ENCODE results near the gene LCN6. TPM values are rescaled to one million over a fixed set of nuclear protein-coding genes. Genes with fewer than 3 reads are reported as not detected.

The LCN6 gene
- not detected in 2 replicates for total RNA-seq

GRCh38 chr9:136748201-136748600, at the start of gene LCN6:
TSS of gene LCN6 (minus strand) at chr9:136748525. CDS start at chr9:136748483, 42 bp downstream.

GRCh38 chr9:136796238-136796774, 48.0 kb upstream of the LCN6 start, which contains the start of gene CCDC183:
TSS of gene CCDC183 (plus strand) at chr9:136796338. CDS start at chr9:136796398, 60 bp downstream.

GRCh38 chr9:136790640-136791515, 42.6 kb upstream of the LCN6 start, which contains the start of gene TMEM141:
TSS of gene TMEM141 (plus strand) at chr9:136791344. CDS start at chr9:136791371, 27 bp downstream.

GRCh38 chr9:136764301-136764891, 16.1 kb upstream of the LCN6 start, which contains the start of gene LCN15:
TSS of gene LCN15 (minus strand) at chr9:136764518. CDS start at chr9:136764488, 30 bp downstream.

GRCh38 chr9:136742591-136743391, 5.5 kb downstream of the LCN6 start, which contains the start of gene LCN10:
TSS of gene LCN10 (minus strand) at chr9:136742940. CDS start at chr9:136742903, 37 bp downstream.

GRCh38 chr9:136711751-136712689, 36.3 kb downstream of the LCN6 start, which contains the start of gene DIPK1B:
TSS of gene DIPK1B (plus strand) at chr9:136712572. CDS start at chr9:136712666, 94 bp downstream.

Small RNA genes within 50 kb of the gene (small RNA-seq; reads per million reads assigned to genes)
- gene ATP6V1G1P3 = not detected
- not detected for gene MIR6722

Other genes with a start within 250 kb of the LCN6 start
- 116 and 138 TPM in 2 replicates for gene NOTCH1, start 202.5 kb downstream of the LCN6 start, total RNA-seq
- gene EGFL7, start 85.6 kb downstream of the LCN6 start, total RNA-seq = 400 and 489 TPM in 2 replicates
- gene AGPAT2, start 61.1 kb downstream of the LCN6 start, total RNA-seq = 29.1 and 43.1 TPM in 2 replicates
- gene DIPK1B, start 36.0 kb downstream of the LCN6 start, total RNA-seq = 121 and 158 TPM in 2 replicates
- gene LCN10, start 5.6 kb downstream of the LCN6 start, total RNA-seq = not detected in 2 replicates
- gene LCN8, start 9.7 kb upstream of the LCN6 start, total RNA-seq = not detected in 2 replicates
- gene LCN15, start 16.0 kb upstream of the LCN6 start, total RNA-seq = not detected in 2 replicates
- 42.9 and 43.6 TPM in 2 replicates for gene TMEM141, start 42.8 kb upstream of the LCN6 start, total RNA-seq
- gene CCDC183, start 47.8 kb upstream of the LCN6 start, total RNA-seq = 0.13 TPM in 1 of 2 replicates, not detected in the other
- 68.1 and 77.0 TPM in 2 replicates for gene RABL6, start 59.4 kb upstream of the LCN6 start, total RNA-seq
- gene AJM1, start 94.0 kb upstream of the LCN6 start, total RNA-seq = 0.66 and 0.72 TPM in 2 replicates
- gene PHPT1, start 100.9 kb upstream of the LCN6 start, total RNA-seq = 51.4 and 81.0 TPM in 2 replicates
- gene MAMDC4, start 103.8 kb upstream of the LCN6 start, total RNA-seq = 1.9 and 2.0 TPM in 2 replicates
- 173 and 174 TPM in 2 replicates for gene EDF1, start 117.8 kb upstream of the LCN6 start, total RNA-seq
- gene TRAF2, start 138.0 kb upstream of the LCN6 start, total RNA-seq = 11.0 and 14.3 TPM in 2 replicates
- 95.3 and 115 TPM in 2 replicates for gene FBXW5, start 196.2 kb upstream of the LCN6 start, total RNA-seq
- gene C8G, start 196.7 kb upstream of the LCN6 start, total RNA-seq = not detected in 2 replicates
- not detected in 2 replicates for gene LCN12, start 203.7 kb upstream of the LCN6 start, total RNA-seq
- not detected in 2 replicates for gene PTGDS, start 229.0 kb upstream of the LCN6 start, total RNA-seq
- not detected in 2 replicates for gene LCNL1, start 234.5 kb upstream of the LCN6 start, total RNA-seq
- 16.6 and 17.4 TPM in 2 replicates for gene PAXX, start 243.9 kb upstream of the LCN6 start, total RNA-seq
- gene CLIC3, start 248.0 kb upstream of the LCN6 start, total RNA-seq = 0.14 and 0.27 TPM in 2 replicates